Epithelial cell of prostate (primary cell): ENCODE measurements around the gene TCF12.

Source experiments
- DNase-seq: peaks from one replicate; pipeline ENCODE4 v3.0.0-alpha.2; 2011; ENCODE audit warnings: low read depth, low spot score
- H3K27ac ChIP-seq: fragments of 450-650 bp; 2 replicates; pipeline ENCODE4 v1.5.1; 2017; ENCODE audit warnings: mild to moderate bottlenecking

TCF12 gene

DNA sequence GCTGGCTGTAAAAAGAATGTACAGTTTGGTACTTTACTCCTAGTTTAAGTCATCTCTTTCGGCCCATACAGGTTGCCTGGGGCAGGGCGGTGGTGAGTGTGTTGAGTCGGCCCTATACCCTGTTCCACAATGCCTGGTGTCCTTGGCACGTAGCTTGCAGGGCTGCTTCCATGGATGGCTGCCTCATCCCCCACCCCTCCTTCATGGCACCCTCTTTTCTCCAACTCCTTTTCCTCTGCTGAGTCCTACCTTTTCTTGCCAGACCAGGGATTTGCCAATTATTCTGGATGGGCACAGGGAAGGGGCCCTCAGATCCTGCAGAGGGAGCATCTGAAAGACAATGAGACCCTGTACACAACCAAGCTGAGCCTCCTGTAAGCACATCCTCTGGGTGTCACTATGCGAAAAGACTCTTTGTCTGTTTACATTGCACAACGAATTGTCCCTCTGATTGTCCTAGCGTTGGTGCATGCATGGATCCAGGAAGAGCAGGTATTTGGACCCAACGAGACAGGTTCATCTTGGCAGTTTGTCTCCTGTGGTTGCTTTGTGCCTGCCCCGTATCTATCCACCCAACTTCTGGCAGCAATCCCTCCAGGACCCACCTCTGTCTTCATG is 384.3 kb downstream of the TCF12 start:
- no peak overlapping the region for H3K27ac ChIP-seq
- no peak for DNase-seq

DNA sequence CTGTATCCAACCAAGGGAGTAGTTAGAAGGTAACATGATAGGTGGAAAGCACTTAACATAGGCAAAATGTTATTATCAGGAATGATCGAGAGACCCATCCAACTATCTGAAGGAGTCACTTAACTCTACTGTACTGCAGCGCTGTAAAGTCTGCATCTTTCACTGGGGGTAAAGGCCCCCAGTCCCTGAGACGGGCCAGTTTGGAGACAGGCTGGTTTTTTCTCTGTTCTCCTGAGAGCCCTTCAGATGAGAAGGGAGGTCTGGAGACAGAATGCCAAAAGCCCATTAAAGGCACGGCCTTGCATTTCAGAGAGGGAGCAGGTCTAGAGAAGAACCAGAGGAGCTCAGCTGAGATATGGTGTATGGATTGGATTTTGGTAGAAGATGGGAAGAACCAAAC is 386.6 kb downstream of the TCF12 start:
- DNase-seq = no peak
- no peak overlapping the region for H3K27ac ChIP-seq

DNA sequence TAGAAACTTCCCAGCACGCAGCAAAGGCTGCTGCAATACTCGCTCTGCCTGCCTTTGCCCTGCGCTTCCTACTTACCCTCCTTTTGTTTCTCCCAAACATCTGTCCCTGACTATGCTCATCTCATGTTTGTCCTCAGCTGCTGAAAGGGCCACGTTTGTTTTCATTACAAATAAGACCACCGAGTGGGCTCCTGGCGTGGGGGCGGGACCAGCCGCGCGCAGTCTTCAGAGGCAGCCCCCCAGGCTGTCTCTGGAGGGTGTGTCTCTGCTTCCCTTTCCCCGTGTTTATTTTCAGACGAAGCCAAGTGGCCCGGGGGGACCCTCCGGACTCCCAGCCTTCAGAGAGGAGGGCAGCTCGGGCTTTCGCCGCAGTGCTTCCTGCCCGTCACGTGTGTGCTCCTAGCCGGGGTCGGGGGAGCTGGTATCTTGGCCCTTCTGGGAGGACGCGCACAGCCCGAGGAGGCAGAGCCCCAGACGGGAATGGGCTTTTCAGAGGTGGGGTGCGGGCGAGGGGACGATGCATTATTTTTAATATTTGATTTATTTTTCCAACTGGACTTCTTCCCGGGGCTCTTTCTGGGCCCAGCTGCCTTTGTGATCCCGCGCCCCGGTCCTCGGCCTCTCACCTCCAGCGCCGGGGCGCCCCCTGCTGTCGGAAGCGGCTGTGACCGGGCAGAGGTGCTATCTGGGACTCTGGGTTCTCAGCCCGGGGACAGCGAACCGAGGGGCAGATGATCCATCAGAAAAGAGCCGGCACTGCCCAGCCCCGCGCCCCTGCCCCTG is 387.9 kb downstream of the TCF12 start:
- H3K27ac ChIP-seq = no peak overlapping the region

DNA sequence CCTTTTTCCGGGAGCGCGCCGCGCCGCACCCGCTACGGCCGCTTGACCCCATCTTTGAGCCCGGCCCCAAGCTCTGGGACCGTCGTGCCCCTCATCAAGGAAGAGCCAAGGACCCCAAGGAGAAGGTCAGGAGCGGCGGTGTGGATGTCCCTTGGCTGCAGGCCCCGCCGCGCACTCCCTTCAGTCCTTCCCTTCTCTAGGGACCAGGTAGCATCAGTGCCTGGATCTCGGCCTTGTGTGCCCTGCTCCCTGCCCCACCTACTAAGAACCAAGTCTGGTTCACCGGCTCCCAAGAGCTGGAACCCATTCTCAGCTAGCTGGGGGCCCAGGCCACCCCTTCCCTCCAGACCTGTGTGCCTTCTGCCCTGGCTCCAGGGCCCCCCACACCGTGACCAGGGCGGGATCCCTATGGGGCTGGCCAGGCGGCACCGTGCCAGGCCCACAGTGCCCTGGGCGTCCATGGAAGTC is 388.5 kb downstream of the TCF12 start:
- H3K27ac ChIP-seq = no peak overlapping the region

More for the DNA sequence above, 387.9 kb downstream of the TCF12 start:
- no peak for DNase-seq

DNA sequence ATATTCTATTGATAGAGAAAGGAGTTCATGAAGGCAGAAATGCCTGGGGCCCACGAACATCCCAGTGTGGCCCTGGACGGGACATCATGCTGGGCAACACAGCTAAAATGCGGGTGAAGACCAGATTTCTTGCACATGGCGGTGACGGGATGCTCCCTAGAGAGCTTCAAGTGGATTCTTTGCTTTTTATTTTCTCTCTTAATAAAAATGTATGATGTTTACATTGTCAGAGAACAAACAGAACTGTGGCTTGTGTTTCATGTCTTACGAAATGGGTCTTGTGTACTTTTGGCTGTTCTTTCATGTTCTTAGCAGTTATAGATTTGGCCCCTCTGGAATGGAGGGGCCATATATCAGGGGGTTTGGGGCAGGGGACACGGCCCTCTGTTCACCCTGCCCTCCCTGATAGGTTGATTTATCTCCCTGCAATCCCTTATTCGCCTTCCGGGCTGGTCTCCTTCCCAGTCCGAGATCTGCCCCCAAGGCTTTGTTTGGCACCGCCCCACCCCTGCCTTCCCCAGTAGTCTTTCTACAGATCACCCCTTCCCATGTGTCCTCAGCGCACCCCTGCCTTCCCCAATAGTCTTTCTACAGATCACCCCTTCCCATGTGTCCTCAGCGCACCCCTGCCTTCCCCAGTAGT is 389.2 kb downstream of the TCF12 start:
- no peak for DNase-seq

More for the DNA sequence above, 388.5 kb downstream of the TCF12 start:
- DNase-seq = no peak

DNA sequence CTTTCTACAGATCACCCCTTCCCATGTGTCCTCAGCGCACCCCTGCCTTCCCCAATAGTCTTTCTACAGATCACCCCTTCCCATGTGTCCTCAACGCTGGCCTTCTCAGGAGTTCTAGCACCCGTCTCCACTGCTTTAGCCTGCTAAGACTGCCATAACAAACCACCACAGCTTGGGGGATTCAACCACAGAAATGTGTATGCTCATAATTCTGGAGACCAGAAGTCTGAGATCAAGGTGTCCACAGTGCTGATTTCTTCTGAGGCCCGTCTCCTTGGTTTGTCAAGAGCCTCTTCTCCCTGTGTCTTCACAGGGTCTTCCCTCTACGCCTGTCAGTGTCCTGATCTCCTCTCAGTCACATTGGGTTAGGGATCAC is 389.7 kb downstream of the TCF12 start:
- no peak overlapping the region for H3K27ac ChIP-seq
- no peak for DNase-seq

More for the DNA sequence above, 389.2 kb downstream of the TCF12 start:
- no peak overlapping the region for H3K27ac ChIP-seq

DNA sequence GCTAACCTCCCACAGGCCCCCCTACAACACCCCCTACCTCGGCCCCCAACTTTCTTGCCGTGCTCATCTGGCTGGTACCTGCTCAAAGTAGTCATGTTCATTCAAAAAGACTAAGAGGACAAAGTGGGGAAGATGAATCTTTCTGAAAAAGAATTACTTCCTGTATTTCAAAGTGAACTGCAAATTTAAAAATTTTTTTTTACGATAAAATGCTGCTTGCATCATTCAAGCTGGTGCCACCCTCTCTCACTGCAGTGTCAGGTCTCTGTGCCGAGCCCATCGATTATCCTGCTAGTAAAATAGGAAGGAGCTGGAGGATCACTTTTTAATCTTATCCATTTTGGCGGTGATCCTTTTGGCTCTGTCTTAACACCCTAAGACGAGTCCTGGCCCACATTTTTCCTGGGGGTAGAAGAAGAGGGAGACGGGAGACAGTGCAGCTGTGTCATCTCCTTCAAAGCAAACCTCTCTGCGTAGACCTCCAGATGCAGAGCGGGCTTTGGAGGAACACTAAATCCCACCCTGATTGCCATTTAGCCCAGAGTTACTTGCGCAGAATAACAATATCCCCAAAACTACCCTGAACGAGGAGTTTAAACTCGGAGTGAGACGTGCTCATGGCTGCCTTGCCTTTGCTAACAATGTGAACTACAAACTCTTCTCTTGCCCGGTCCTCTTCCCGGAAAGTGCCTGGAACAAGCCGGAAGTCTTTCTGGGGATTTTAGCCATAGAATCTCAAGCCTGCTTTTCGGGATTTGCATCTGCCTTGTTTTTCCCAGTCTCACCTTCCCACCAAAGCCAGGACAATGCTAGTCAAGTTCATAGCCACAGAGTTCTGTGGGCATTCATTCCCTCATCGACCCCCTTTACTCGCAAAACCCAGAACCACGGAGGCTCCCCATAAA is 391.7 kb downstream of the TCF12 start:
- DNase-seq = no peak

DNA sequence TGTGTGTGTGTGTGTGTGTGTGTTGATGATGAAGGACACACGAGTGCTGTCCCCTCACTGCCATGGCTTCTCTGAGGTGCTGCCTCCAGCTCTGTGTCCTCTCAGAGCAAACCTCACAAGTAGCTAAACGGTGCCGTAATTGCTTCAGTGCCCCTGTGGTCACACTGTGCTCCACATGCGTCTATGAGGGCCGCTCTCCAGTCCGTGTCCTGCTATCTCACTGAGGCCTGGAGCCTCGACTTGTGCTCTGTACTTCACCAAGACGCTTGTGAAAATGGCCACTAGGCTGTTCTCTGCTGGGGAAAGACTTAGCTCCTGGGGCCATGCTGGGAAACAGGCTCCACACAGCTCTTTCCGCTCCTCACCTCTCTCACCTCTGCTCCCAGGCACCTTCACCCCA is 392.4 kb downstream of the TCF12 start:
- DNase-seq = no peak

More for the DNA sequence above, 391.7 kb downstream of the TCF12 start:
- no peak overlapping the region for H3K27ac ChIP-seq

DNA sequence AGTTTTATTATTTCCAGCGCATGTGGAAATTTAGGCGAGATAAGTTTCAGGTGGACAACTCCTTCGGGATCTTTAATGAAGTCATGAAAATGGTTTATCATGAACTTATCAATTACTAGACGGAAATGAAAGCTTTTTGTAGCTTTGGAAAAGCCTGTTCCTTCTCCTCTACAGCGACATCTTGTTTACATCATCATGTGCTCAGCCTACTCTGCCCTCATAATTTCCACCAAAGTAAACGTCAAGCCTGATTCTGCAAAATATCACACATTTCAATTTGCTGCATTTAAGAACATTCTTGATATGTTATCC is 393.5 kb downstream of the TCF12 start:
- no peak for DNase-seq
- no peak overlapping the region for H3K27ac ChIP-seq

More for the DNA sequence above, 392.4 kb downstream of the TCF12 start:
- no peak overlapping the region for H3K27ac ChIP-seq

DNA sequence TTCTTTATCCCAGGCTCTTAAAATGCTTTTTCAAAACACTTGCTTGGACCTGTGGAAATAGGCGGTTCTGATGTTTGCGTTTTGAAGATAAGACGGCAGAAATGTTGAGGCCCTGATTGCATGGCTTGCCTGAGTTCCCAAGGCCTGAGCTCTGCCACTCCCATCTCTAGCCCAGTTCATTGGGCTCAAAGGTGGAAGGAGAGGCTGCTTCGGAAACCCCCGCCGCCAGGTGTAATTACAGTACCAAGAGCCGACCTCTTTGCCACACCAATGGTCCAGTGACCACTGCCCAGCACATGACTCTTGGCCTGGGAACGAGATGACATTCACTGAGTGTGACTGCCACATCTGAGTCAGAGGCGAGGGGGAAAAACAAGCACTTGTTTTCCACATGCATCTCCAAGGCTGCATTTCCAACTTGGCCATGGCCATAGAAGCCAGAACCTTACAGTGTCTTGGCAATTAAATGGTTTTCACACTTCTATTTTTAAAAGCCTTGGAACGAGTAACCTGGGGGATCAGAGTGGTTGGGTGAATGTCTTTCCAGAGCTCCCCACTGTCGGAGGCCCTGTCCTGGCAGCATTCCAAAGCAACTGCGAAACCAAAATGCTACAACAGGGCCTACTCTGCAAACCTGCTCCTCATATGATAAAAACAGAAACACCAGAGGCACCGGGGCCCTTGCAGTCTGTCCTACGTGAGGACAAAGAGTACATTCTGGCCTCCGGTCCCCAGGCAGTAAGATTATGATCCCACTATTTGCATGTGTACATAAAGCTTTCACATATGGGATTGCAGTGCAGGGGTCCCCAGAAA is 394.1 kb downstream of the TCF12 start:
- DNase-seq = no peak
- H3K27ac ChIP-seq = no peak overlapping the region

DNA sequence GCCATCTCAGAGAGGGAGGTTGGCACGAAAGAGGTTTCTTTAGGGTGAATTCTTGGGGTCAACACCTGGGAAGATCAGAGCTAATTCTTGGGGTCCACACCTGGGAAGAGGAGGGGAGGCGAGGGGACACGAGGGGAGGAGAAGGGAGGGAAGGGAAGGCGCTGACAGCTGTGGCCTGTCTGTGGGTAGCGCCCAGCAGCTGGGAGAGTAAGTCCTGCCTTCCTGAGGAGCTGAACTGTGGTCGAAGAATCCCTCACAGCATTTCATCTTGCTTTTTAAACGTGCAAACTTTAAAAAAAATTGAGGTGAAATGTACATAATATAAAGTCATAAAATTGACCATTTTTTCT is 394.7 kb downstream of the TCF12 start:
- DNase-seq = no peak
- no peak overlapping the region for H3K27ac ChIP-seq

DNA sequence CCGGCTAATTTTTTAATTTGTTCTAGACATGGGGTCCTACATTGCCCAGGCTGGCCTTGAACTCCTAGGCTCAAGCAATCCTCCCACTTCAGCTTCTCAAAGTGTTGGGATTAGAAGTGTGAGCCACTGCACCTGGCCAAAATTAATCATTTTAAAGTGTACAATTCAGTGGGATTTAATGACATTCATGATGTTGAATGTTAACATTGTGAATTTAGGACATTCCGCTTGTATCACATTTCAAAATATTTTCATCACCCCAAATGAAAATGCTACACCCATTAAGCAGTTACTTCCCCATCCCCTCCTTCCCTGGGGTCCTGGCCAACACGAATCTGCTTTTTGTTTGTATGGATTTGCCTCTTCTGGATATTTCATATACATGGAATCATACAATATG is 395.8 kb downstream of the TCF12 start:
- no peak for DNase-seq
- no peak overlapping the region for H3K27ac ChIP-seq

DNA sequence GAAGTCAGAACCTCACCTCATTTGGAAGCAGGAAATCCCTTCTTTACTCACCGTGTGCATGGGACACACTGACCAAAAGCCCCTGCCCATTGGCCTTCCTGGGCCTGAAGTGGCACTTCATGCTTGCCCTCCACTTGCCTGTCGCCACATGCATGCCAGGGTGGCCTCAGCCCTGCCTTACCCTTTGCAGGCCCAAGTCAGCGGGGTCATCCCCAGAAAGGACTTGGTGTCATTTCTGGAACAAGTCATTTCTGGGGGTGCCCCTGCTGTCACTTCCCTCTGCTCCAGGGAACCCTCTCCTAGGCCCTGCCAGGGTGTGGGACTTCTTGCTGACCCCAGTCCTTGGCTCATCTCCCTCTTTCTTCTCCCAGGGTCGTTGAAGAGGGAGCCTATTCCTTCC is 398.0 kb downstream of the TCF12 start:
- no peak overlapping the region for H3K27ac ChIP-seq
- no peak for DNase-seq

DNA sequence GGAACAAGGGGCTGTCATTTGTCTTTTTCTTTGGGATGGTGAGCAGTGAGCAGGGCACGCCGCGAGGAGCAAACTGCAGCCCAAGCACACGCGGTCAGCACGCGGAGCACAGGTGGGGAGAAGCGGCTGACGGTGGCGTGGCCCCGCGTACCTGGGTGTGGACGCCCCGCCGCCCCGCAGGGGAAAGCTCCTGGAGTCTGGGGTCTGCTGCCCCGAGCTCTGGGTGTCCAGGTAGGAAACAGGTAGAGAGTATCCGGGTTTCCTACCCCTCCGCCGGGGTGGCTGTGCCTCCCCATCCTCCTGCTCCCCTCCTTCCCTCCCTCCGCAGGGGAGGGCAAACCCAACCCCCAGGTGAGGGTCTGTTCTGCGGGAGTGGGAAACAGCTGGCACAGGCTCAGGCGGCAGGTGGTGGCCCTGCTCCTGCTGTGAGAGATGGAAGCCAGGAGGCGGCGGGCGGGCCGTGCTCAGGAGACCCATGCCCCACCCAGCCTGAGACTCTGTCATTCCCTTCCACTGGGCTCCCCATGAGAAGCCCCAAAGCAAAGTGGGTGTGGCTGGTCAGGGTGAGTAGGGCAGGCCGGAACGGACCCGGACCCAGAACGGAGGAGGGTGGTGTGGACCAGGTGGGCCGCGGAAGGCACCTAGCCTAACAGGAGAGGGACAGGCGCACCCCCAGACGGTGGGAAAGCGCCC is 400.9 kb downstream of the TCF12 start:
- no peak for DNase-seq
- H3K27ac ChIP-seq = no peak overlapping the region

DNA sequence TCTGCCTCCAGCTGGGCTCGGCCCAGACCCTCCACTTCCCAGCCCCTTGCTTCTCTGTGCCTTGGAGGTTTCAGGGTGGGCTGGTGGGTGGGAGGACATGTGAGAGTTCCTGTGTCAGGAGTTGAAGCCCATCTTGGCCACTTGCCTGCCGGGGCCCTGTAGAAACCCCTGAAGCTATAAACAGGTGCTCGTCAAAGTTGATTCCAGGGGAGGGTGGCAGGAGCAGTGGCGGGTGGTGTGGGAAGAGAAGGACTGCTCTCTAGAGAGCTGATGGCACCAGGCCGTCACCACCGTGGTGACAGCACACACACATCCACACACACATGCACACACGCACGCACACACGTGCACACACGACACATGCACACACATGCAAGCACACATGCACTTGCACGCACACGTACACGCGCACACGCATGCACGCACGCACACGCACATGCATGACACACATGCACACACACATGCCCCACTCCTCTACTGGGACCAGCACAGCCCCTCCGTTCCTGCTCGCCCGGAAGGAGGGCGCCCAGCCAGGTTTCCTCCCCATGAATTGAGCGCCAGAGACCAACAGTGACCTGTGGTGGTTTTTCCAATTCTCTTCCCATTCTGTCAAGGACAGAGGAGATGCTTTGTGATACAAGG is 401.6 kb downstream of the TCF12 start:
- H3K27ac ChIP-seq = no peak overlapping the region
- DNase-seq = no peak

DNA sequence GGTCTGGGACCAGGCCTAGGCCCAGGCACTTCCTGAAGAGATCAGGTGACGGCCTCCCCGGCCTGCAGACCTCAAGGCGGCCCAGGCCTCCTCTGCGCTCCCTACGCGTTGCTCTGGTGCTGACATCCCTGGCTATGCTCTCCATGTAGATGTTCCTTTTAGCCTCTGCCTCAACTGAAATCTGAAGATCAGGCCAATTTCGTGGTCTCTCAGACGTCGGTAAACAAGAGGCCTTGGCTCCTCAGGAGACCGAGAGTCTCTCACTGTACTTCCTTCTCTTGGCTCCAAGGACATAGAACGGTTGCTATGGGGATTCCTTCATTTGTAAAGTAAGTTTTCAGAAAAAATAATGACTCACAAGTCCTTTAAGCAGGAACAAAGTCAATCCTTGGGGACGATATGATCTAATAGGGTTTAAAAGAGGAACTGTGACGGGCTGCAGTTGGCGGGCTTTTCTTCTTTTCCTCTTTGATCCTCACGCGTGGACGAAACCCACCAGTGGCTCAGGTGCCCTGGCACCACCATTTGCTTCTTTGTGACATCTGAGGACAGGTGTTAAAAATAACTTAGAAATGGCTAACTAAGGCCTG is 402.3 kb downstream of the TCF12 start:
- no peak for DNase-seq
- no peak overlapping the region for H3K27ac ChIP-seq

DNA sequence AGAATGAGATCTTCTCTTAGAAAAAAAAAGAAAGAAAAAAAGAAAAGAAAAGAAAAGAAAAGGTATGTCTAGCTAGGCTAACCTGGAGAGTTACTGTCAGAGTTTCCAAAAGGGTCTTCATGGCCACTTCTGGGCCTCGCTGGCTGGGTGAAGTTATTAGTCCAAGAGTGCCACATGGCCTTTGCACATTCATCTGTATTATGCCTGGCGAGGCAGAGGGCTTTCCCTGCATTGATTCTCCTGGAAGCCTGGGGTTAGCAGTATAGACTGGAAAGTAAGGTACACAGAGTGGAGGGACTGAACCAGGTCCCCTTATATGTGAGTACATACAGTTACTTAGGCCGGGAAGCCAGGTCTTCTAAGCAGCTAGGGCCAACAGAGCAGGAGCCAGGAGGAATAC is 403.0 kb downstream of the TCF12 start:
- no peak for DNase-seq
- no peak overlapping the region for H3K27ac ChIP-seq

DNA sequence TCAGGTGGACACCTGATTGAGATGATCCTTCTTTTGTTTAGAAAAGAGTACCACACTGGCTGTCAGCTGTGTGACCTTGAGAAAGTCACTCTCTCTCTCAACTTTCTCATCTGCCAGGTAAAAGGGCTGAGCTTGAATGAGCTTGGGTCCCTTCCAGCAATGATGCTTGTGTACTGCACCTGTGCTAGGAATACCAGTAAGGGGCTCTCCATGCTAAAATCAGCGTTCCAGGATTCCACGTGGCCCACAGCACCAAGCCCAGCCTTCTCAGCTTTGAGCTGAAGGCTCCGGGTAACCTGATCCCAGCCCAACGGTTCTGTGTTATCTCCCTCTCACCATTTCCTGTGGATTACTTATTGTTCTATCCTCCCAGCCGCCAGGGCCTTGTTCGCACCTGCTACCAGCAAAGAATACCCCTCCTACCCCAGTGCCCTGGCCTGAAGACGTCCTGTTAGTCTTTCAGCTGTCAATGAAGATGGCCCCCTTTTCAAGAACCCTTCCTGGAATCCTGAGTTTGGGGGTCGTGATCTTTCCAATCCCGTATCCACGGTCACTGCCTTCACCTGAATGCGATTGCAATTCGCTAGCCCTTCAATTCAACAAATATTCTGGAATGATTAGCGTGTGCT is 403.6 kb downstream of the TCF12 start:
- DNase-seq = no peak
- H3K27ac ChIP-seq = no peak overlapping the region
